GM23338 (cell line): ENCODE measurements around the gene KDM6A. TPM values are rescaled to one million over a fixed set of nuclear protein-coding genes. Genes with fewer than 3 reads are reported as not detected.

ENCODE experiments used
- ATAC-seq: fragments of 200-7000 bp; cut with Tn5 transposase; 3 replicates; pipeline ENCODE4 v1.9.1; 2020
- DNase-seq: peaks from one replicate; pipeline ENCODE4 v3.0.0-alpha.2; 2015; ENCODE audit warnings: low spot score
- H2AFZ ChIP-seq: fragments of 200-600 bp; sonication (generic); 2 replicates; pipeline ENCODE4 v1.8.0; 2016; ENCODE audit warnings: antibody characterized with exemption, mild to moderate bottlenecking, moderate library complexity
- H3F3A ChIP-seq: fragments of 200-600 bp; sonication (generic); replicated peaks from 2 replicates; pipeline ENCODE4 v1.8.0; 2017; ENCODE audit warnings: antibody characterized with exemption, mixed run types, low read depth
- H3K27ac ChIP-seq: fragments of 200-600 bp; sonication (generic); 2 replicates; pipeline ENCODE4 v1.6.1; 2016; ENCODE audit warnings: low read depth
- H3K27me3 ChIP-seq: fragments of 200-600 bp; sonication (generic); 2 replicates; pipeline ENCODE4 v1.8.0; 2016; ENCODE audit warnings: mild to moderate bottlenecking, mixed run types, moderate library complexity; ENCODE audit not compliant: insufficient read depth
- H3K36me3 ChIP-seq: fragments of 200-600 bp; sonication (generic); 2 replicates; pipeline ENCODE4 v1.8.0; 2016; ENCODE audit warnings: mild to moderate bottlenecking; ENCODE audit not compliant: insufficient read depth
- H3K4me1 ChIP-seq: fragments of 200-600 bp; sonication (generic); 2 replicates; pipeline ENCODE4 v1.8.0; 2016; ENCODE audit warnings: mild to moderate bottlenecking, moderate library complexity; ENCODE audit not compliant: insufficient read depth
- H3K4me2 ChIP-seq: fragments of 200-600 bp; sonication (generic); 2 replicates; pipeline ENCODE4 v1.7.1; 2017; ENCODE audit warnings: mixed run types
- H3K4me3 ChIP-seq: fragments of 200-600 bp; sonication (generic); 2 replicates; pipeline ENCODE4 v1.6.1; 2016; ENCODE audit warnings: mixed run types
- H3K79me2 ChIP-seq: fragments of 200-600 bp; sonication (generic); replicated peaks from 2 replicates; pipeline ENCODE4 v1.8.0; 2017; ENCODE audit warnings: mild to moderate bottlenecking; ENCODE audit not compliant: insufficient read depth
- H3K9me2 ChIP-seq: fragments of 200-600 bp; sonication (generic); 2 replicates; pipeline ENCODE4 v1.8.0; 2017; ENCODE audit not compliant: insufficient read depth
- H4K20me1 ChIP-seq: fragments of 200-600 bp; sonication (generic); replicated peaks from 2 replicates; pipeline ENCODE4 v1.8.0; 2017; ENCODE audit warnings: mild to moderate bottlenecking; ENCODE audit not compliant: insufficient read depth
- H3K27ac Mint-ChIP-seq: 2 replicates; pipeline ENCODE4 v1.8.0; 2020; ENCODE audit warnings: inconsistent platforms, mild to moderate bottlenecking, moderate library complexity, mixed read lengths
- H3K27me3 Mint-ChIP-seq: 3 replicates; pipeline ENCODE4 v1.8.0; 2022; ENCODE audit warnings: low read depth, mild to moderate bottlenecking, moderate library complexity, mixed read lengths, inconsistent platforms; ENCODE audit not compliant: insufficient read depth, poor library complexity
- H3K36me3 Mint-ChIP-seq: 3 replicates; pipeline ENCODE4 v1.8.0; 2021; ENCODE audit warnings: low read depth, mild to moderate bottlenecking, inconsistent platforms, moderate library complexity, mixed read lengths
- H3K4me1 Mint-ChIP-seq: 3 replicates; pipeline ENCODE4 v1.8.0; 2020; ENCODE audit warnings: mild to moderate bottlenecking, inconsistent platforms, mixed read lengths
- H3K4me3 Mint-ChIP-seq: 3 replicates; pipeline ENCODE4 v1.8.0; 2021; ENCODE audit warnings: moderate library complexity, mild to moderate bottlenecking, inconsistent platforms, mixed read lengths
- H3K9me3 Mint-ChIP-seq: 3 replicates; pipeline ENCODE4 v1.8.0; 2020; ENCODE audit warnings: moderate library complexity, mild to moderate bottlenecking, inconsistent platforms, mixed read lengths
- CREB1 ChIP-seq: fragments of 250-450 bp; sonication (Bioruptor Pico); IDR thresholded peaks from 2 replicates; pipeline ENCODE4 v1.5.0; 2020; ENCODE audit warnings: low read depth, mild to moderate bottlenecking, moderate library complexity
- EZH2 ChIP-seq: fragments of 200-600 bp; sonication (generic); IDR thresholded peaks from one replicate; pipeline ENCODE4 v1.8.0; 2017; ENCODE audit warnings: antibody characterized with exemption, mild to moderate bottlenecking, low read depth; ENCODE audit not compliant: unreplicated experiment
- EZH2phosphoT487 ChIP-seq: fragments of 200-600 bp; sonication (generic); IDR thresholded peaks from one replicate; pipeline ENCODE4 v1.8.1; 2018; ENCODE audit warnings: antibody characterized with exemption; ENCODE audit not compliant: unreplicated experiment
- JUNB ChIP-seq: IDR thresholded peaks from one replicate; pipeline ENCODE4 v1.6.1; 2016; ENCODE audit warnings: antibody characterized with exemption; ENCODE audit not compliant: unreplicated experiment
- NANOG ChIP-seq: IDR thresholded peaks from 2 replicates; pipeline ENCODE4 v1.6.1; 2016; ENCODE audit warnings: antibody characterized with exemption, borderline replicate concordance
- POLR2AphosphoS5 ChIP-seq: IDR thresholded peaks from 2 replicates; pipeline ENCODE4 v1.6.1; 2016; ENCODE audit warnings: antibody characterized with exemption, low read depth
- STAT1 ChIP-seq: IDR thresholded peaks from one replicate; pipeline ENCODE4 v1.6.1; 2016; ENCODE audit warnings: antibody characterized with exemption; ENCODE audit not compliant: unreplicated experiment
- ZNF114 ChIP-seq: fragments of 250-450 bp; sonication (Bioruptor Pico); IDR thresholded peaks from 2 replicates; pipeline ENCODE4 v1.5.0; 2020; ENCODE audit warnings: mild to moderate bottlenecking, moderate library complexity
- ZNF331 ChIP-seq: fragments of 250-450 bp; sonication (Bioruptor Pico); IDR thresholded peaks from 2 replicates; pipeline ENCODE4 v1.5.0; 2020; ENCODE audit warnings: low read depth, mild to moderate bottlenecking, moderate library complexity
- polyA plus RNA-seq: library from polyadenylated mRNA; unstranded; fragments of >200 nt; fragmentation: Nextera tagmentation; extraction: Ambion mirVana; gene quantifications from 2 replicates; pipeline ENCODE4 v1.2.1, GENCODE V29; 2016
- total RNA-seq: library from RNA; depleted of rRNA; stranded (reverse); fragments of >200 nt; shearing (Covaris generic); gene quantifications from 2 replicates; pipeline ENCODE4 v1.2.3, GENCODE V29; 2014
- TF ChIP-seq, protein P1 (sequence below): fragments of 250-450 bp; sonication (Bioruptor Pico); IDR thresholded peaks from 2 replicates; pipeline ENCODE4 v1.5.0; 2020; ENCODE audit warnings: mild to moderate bottlenecking, moderate library complexity
- TF ChIP-seq, protein P2 (sequence below): IDR thresholded peaks from 2 replicates; pipeline ENCODE4 v1.6.1; 2016; ENCODE audit warnings: antibody characterized with exemption
- TF ChIP-seq, protein P3 (sequence below), 2 experiments: fragments of 200-600 bp in 1 of 2; sonication (generic) in 1 of 2; conservative IDR thresholded peaks; 2 replicates each; pipeline versions ENCODE4 v1.5.1 to v1.6.1; 2016 to 2017; ENCODE audit warnings: antibody characterized with exemption in 2 of 2, low read depth in 2 of 2, mild to moderate bottlenecking in 2 of 2, moderate library complexity in 1 of 2
- TF ChIP-seq, protein P4 (sequence below): IDR thresholded peaks from one replicate; pipeline ENCODE4 v1.6.1; 2018; ENCODE audit warnings: antibody characterized with exemption; ENCODE audit not compliant: unreplicated experiment

Gene KDM6A
- total and polyA plus RNA-seq, 2 experiments from 2014 or later, result 22.8 to 102 TPM

DNA sequence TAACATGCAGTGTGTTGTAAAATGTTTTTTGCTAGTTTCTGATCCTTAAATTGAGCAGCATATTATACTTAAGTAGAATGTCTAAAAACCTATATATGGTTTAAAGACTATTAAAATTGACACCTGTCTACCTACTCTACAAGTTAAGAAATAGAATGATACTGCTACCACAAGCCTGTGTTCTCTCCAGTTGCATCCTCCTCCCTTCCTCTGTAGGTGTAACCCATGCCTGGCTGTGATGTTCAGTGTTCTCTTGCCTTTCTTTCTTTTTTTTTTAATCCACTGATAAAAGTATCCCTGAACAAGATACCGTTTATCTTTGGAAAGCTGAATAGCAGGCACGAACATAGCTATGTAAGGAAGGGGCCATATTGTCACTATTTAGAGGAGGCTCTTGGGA lies 99.1 kb downstream of the KDM6A start:
- Histone ChIP-seq H3K9me2 (no peaks in the 10 kb centered on the region), H3K4me2 (no peak overlapping the region), H2AFZ (no peak overlapping the region), H3K27me3 (no peaks in the 10 kb centered on the region), H3K27ac (no peak overlapping the region), H3K4me3 (no peak overlapping the region), H3K79me2 (peaks cover 100% of the 10 kb centered on the region), H3K4me1 (0 out of 2 replicates have a peak, but pooled peaks cover 3% of the 10 kb centered on the region), H4K20me1 (peaks cover 7% of the 10 kb centered on the region; the same call in 1 of the 2 replicates), H3K36me3 (no peaks in the 10 kb centered on the region; the same call in 1 of the 2 replicates), H3F3A (no peaks in the 10 kb centered on the region)
- H3K4me1 Mint-ChIP-seq, result peaks cover 6% of the 10 kb centered on the region; the same call in 1 of the 3 replicates
- H3K27ac Mint-ChIP-seq, result no peak overlapping the region
- peaks cover 85% of the 10 kb centered on the region for H3K36me3 Mint-ChIP-seq
- H3K9me3 Mint-ChIP-seq, result peaks cover 35% of the 10 kb centered on the region
- ATAC-seq, result no peak
- TF ChIP-seq JUNB (no peak), STAT1 (no peak), CREB1 (CRISPR knock-in tag) (no peak), ZNF331 (no peak), EZH2phosphoT487 (no peak), EZH2 (no peak), NANOG (no peak), ZNF114 (CRISPR knock-in tag) (no peak), POLR2AphosphoS5 (no peak)
- TF ChIP-seq, protein P1, sequence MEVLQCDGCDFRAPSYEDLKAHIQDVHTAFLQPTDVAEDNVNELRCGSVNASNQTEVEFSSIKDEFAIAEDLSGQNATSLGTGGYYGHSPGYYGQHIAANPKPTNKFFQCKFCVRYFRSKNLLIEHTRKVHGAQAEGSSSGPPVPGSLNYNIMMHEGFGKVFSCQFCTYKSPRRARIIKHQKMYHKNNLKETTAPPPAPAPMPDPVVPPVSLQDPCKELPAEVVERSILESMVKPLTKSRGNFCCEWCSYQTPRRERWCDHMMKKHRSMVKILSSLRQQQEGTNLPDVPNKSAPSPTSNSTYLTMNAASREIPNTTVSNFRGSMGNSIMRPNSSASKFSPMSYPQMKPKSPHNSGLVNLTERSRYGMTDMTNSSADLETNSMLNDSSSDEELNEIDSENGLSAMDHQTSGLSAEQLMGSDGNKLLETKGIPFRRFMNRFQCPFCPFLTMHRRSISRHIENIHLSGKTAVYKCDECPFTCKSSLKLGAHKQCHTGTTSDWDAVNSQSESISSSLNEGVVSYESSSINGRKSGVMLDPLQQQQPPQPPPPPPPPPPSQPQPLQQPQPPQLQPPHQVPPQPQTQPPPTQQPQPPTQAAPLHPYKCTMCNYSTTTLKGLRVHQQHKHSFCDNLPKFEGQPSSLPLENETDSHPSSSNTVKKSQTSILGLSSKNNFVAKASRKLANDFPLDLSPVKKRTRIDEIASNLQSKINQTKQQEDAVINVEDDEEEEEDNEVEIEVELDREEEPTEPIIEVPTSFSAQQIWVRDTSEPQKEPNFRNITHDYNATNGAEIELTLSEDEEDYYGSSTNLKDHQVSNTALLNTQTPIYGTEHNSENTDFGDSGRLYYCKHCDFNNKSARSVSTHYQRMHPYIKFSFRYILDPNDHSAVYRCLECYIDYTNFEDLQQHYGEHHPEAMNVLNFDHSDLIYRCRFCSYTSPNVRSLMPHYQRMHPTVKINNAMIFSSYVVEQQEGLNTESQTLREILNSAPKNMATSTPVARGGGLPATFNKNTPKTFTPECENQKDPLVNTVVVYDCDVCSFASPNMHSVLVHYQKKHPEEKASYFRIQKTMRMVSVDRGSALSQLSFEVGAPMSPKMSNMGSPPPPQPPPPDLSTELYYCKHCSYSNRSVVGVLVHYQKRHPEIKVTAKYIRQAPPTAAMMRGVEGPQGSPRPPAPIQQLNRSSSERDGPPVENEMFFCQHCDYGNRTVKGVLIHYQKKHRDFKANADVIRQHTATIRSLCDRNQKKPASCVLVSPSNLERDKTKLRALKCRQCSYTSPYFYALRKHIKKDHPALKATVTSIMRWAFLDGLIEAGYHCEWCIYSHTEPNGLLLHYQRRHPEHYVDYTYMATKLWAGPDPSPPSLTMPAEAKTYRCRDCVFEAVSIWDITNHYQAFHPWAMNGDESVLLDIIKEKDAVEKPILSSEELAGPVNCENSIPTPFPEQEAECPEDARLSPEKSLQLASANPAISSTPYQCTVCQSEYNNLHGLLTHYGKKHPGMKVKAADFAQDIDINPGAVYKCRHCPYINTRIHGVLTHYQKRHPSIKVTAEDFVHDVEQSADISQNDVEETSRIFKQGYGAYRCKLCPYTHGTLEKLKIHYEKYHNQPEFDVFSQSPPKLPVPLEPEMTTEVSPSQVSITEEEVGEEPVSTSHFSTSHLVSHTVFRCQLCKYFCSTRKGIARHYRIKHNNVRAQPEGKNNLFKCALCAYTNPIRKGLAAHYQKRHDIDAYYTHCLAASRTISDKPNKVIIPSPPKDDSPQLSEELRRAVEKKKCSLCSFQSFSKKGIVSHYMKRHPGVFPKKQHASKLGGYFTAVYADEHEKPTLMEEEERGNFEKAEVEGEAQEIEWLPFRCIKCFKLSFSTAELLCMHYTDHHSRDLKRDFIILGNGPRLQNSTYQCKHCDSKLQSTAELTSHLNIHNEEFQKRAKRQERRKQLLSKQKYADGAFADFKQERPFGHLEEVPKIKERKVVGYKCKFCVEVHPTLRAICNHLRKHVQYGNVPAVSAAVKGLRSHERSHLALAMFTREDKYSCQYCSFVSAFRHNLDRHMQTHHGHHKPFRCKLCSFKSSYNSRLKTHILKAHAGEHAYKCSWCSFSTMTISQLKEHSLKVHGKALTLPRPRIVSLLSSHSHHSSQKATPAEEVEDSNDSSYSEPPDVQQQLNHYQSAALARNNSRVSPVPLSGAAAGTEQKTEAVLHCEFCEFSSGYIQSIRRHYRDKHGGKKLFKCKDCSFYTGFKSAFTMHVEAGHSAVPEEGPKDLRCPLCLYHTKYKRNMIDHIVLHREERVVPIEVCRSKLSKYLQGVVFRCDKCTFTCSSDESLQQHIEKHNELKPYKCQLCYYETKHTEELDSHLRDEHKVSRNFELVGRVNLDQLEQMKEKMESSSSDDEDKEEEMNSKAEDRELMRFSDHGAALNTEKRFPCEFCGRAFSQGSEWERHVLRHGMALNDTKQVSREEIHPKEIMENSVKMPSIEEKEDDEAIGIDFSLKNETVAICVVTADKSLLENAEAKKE (CRISPR knock-in tag), result no peak
- TF ChIP-seq, protein P2, sequence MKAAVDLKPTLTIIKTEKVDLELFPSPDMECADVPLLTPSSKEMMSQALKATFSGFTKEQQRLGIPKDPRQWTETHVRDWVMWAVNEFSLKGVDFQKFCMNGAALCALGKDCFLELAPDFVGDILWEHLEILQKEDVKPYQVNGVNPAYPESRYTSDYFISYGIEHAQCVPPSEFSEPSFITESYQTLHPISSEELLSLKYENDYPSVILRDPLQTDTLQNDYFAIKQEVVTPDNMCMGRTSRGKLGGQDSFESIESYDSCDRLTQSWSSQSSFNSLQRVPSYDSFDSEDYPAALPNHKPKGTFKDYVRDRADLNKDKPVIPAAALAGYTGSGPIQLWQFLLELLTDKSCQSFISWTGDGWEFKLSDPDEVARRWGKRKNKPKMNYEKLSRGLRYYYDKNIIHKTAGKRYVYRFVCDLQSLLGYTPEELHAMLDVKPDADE, result no peak
- TF ChIP-seq, protein P3, sequence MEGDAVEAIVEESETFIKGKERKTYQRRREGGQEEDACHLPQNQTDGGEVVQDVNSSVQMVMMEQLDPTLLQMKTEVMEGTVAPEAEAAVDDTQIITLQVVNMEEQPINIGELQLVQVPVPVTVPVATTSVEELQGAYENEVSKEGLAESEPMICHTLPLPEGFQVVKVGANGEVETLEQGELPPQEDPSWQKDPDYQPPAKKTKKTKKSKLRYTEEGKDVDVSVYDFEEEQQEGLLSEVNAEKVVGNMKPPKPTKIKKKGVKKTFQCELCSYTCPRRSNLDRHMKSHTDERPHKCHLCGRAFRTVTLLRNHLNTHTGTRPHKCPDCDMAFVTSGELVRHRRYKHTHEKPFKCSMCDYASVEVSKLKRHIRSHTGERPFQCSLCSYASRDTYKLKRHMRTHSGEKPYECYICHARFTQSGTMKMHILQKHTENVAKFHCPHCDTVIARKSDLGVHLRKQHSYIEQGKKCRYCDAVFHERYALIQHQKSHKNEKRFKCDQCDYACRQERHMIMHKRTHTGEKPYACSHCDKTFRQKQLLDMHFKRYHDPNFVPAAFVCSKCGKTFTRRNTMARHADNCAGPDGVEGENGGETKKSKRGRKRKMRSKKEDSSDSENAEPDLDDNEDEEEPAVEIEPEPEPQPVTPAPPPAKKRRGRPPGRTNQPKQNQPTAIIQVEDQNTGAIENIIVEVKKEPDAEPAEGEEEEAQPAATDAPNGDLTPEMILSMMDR (conservative IDR thresholded peaks at IDR 0.05; ENCODE audit: low read depth in 2 of 2), result no peak
- TF ChIP-seq, protein P4, sequence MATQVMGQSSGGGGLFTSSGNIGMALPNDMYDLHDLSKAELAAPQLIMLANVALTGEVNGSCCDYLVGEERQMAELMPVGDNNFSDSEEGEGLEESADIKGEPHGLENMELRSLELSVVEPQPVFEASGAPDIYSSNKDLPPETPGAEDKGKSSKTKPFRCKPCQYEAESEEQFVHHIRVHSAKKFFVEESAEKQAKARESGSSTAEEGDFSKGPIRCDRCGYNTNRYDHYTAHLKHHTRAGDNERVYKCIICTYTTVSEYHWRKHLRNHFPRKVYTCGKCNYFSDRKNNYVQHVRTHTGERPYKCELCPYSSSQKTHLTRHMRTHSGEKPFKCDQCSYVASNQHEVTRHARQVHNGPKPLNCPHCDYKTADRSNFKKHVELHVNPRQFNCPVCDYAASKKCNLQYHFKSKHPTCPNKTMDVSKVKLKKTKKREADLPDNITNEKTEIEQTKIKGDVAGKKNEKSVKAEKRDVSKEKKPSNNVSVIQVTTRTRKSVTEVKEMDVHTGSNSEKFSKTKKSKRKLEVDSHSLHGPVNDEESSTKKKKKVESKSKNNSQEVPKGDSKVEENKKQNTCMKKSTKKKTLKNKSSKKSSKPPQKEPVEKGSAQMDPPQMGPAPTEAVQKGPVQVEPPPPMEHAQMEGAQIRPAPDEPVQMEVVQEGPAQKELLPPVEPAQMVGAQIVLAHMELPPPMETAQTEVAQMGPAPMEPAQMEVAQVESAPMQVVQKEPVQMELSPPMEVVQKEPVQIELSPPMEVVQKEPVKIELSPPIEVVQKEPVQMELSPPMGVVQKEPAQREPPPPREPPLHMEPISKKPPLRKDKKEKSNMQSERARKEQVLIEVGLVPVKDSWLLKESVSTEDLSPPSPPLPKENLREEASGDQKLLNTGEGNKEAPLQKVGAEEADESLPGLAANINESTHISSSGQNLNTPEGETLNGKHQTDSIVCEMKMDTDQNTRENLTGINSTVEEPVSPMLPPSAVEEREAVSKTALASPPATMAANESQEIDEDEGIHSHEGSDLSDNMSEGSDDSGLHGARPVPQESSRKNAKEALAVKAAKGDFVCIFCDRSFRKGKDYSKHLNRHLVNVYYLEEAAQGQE, result no peak
- no peak for DNase-seq
- H3K27me3 Mint-ChIP-seq, result peaks cover 3% of the 10 kb centered on the region
- H3K4me3 Mint-ChIP-seq, result no peak overlapping the region
